Bronchial epithelial cell (primary cell): ENCODE results near the gene SORCS2. TPM values are rescaled to one million over a fixed set of nuclear protein-coding genes. Genes with fewer than 3 reads are reported as not detected.

Source experiments
- DNase-seq: peaks from one replicate; pipeline ENCODE4 v3.0.0-alpha.2; 2010; ENCODE audit warnings: low read depth
- FAIRE-seq: peaks from 2 replicates; lab custom pipeline; 2011; peaks lifted over from hg19 to GRCh38; lab: Jason Lieb, UNC
- H3K27me3 ChIP-seq: 2 replicates; pipeline ENCODE4 v1.5.1; 2011; ENCODE audit warnings: low read length; ENCODE audit not compliant: control insufficient read depth, insufficient read depth
- H3K36me3 ChIP-seq: 2 replicates; pipeline ENCODE4 v1.5.1; 2011; ENCODE audit warnings: low read length; ENCODE audit not compliant: control insufficient read depth, insufficient read depth
- H3K4me3 ChIP-seq: 2 replicates; pipeline ENCODE4 v1.5.1; 2011; ENCODE audit warnings: mild to moderate bottlenecking, low read depth, low read length, control low read depth
- total RNA-seq: library from RNA; depleted of rRNA; stranded (reverse); fragments of >200 nt; gene quantifications from 2 replicates; pipeline ENCODE4 v1.2.1, GENCODE V29; 2014
- TF ChIP-seq, protein P1 (sequence below): IDR thresholded peaks from 2 replicates; pipeline ENCODE4 v1.5.1; 2011; ENCODE audit warnings: mild to moderate bottlenecking, moderate library complexity, low read length, control low read depth, inconsistent platforms; ENCODE audit not compliant: insufficient read depth, severe bottlenecking

Gene SORCS2
- total RNA-seq, 1 donor from 2014 or later: under 0.01 TPM

DNA sequence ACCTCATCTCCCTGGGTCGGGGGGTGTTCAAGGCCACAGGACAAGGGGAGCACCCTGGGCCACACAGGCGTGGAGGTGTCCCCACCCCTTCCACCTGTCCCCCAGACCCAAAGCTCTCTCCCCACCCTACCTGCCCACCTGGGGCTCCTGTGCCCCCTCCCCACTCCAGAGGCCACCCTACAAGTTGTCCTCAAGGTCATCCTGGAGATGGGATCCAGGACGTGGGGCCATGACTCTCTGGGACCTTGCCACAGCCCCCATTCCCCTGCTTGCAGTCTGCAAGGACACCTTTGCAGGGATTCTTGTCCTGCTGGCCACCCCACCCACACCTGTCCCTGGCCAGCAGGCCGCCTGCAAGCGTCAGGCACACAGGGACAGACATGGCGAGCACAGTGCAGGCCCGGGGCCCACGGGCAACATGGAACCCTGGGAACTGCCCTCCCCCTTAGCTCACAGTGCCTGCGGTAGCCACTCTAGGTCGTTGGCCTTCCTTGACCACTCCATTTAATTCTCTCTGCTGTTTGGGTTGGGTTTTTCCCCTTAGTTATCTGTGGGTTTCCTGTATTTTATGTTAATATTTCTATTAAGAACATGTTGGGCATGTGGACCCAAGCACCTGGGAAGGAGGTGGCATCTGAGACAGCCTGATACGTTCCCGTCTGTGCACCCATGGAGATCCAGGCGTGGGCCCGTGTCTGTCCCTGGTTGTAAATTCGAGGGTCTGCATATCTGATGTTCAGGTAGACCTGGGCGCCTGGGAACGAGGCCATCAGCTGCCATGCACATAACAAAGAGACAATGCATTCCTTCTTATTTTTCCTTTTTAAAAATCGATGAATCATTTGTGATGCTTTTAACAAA is 549.8 kb downstream of the SORCS2 start:
- FAIRE-seq: no peak
- Histone ChIP-seq H3K36me3 (no peaks in the 10 kb centered on the region), H3K27me3 (peaks cover 2% of the 10 kb centered on the region), H3K4me3 (no peak overlapping the region)
- DNase-seq: no peak
- TF ChIP-seq, protein P1, sequence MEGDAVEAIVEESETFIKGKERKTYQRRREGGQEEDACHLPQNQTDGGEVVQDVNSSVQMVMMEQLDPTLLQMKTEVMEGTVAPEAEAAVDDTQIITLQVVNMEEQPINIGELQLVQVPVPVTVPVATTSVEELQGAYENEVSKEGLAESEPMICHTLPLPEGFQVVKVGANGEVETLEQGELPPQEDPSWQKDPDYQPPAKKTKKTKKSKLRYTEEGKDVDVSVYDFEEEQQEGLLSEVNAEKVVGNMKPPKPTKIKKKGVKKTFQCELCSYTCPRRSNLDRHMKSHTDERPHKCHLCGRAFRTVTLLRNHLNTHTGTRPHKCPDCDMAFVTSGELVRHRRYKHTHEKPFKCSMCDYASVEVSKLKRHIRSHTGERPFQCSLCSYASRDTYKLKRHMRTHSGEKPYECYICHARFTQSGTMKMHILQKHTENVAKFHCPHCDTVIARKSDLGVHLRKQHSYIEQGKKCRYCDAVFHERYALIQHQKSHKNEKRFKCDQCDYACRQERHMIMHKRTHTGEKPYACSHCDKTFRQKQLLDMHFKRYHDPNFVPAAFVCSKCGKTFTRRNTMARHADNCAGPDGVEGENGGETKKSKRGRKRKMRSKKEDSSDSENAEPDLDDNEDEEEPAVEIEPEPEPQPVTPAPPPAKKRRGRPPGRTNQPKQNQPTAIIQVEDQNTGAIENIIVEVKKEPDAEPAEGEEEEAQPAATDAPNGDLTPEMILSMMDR: no peak

DNA sequence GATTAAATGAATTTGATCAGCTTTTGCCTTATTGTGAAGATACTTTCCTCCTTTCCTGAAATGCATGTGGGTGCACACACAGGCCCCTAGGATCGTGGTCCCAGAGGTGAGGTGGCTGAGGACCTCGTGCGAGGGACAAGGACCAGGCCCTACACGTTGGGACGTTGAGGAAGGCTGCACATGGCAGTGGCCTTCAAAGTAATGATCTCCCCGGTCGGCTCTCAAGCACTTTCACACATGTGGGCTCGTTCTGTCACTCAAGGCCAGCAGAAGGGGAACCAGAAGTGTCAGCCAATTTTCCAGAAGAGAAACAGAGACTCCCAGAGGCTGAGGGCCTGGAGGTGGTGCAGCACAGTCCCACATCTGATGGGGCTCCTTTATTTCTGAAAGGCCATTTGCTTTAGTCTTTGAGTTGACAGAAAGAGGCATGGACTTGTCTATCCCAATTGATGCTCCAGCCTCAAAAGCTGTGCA is 550.5 kb downstream of the SORCS2 start:
- peaks cover 2% of the 10 kb centered on the region for H3K27me3 ChIP-seq
- peak; percentile 7 for FAIRE-seq
- no peak for DNase-seq
- no peak overlapping the region for H3K4me3 ChIP-seq
- no peaks in the 10 kb centered on the region for H3K36me3 ChIP-seq
- TF ChIP-seq, protein P1: no peak

DNA sequence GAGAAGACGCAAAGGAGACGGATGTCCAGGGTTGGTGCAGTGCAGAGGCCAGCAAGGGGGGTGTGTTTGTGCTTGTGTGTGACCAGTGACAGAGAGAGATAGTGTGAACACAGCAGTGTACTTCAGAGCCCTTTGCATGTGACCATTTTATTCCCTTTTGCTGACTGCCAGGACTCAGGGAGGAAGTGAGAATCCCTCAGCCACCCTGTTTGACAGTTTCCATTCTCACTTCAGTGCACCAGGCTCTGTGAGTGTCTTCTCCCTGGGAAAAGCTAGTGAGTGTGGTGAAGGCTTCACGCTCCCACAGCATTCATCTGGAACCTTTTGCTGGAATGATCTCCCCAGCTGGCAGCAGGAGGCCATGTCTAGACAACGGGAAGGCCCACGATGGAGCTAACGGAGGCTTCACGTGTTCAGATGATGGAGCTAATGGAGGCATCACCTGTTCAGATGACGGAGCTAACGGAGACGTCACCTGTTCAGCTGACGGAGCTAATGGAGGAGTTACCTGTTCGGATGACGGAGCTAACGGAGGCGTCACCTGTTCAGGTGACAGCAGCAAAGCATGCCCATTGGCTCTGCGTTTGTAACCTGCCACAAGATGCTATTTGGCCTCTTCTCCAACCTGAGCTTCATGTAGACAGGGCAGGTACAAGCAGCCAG is 551.9 kb downstream of the SORCS2 start:
- TF ChIP-seq, protein P1: no peak
- FAIRE-seq (peak; percentile 85), DNase-seq (no peak)
- H3K36me3 ChIP-seq: no peaks in the 10 kb centered on the region
- no peak overlapping the region for H3K4me3 ChIP-seq
- peaks cover 4% of the 10 kb centered on the region for H3K27me3 ChIP-seq

DNA sequence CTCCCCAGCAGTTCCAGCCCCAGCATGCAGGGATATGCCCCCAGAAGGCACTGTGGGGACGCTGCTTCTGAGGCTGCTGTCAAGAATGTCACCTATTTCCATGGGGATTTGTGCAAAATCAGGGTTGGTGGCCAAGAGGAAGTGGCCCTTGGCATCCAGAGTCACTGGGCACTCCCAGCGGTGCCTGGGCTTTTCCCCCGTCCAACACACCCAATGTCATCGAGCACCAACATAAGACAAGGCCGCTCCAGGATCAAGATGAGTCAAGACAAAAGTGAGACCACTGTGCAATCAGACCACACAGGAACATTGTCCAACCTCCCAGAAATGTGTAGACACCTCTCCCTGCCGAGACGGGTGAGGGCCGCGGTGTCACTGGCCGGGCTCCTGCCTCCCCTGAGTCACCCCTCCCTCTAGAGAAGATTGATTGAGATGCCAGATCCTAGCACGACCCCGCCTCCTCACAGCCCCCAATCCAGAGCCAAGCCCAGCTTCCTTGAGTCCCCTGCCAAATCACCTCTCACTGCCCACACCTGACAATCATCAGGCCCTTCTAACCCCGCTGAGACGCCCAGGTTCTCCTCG is 553.1 kb downstream of the SORCS2 start:
- Histone ChIP-seq H3K27me3 (peaks cover 4% of the 10 kb centered on the region), H3K36me3 (no peaks in the 10 kb centered on the region), H3K4me3 (no peak overlapping the region)
- TF ChIP-seq, protein P1: no peak
- FAIRE-seq: no peak
- no peak for DNase-seq

DNA sequence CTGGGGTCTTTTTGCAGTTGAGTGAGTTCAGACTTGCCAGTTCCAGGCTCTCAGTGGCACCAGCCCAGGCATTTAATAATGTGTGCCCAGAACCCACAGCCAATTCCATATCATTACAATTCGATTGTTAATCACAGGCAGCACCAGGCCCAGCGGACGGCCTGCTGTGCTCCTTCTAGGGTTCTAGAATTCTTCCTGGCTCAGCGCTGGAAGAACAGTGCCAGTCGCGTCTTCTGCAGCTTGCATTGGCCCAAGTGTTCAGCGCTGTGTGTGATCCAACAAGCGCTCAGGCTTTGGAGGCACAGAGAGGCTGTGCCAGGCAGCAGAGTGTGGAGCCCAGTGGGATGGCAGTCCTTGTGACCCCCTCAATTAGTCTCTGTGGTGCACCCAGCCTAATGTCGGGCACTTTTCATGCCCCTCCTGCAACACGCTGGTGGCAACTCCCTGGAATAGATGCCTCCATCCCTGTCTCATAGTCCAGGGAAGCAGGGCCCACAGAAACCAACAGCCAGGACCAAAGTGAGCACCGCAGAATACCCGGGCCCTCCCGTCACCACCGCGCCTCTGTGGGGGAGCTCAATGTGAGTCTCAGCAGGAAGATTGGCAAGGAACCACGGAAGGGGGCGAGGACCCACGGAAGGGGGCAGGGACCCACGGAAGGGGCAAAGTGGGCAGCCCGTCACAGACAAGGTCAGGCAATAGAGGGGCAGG is 554.2 kb downstream of the SORCS2 start:
- no peak overlapping the region for H3K4me3 ChIP-seq
- peaks cover 4% of the 10 kb centered on the region for H3K27me3 ChIP-seq
- DNase-seq (no peak), FAIRE-seq (no peak)
- TF ChIP-seq, protein P1: no peak
- H3K36me3 ChIP-seq: no peaks in the 10 kb centered on the region
